ENCODE results near the gene LATS2.

GRCh38 chr13:21088534-21088933 lies 27.1 kb upstream of the LATS2 start:
- TF ChIP-seq POLR2A (IDR thresholded peaks at IDR 0.05; ENCODE audit: low read depth) (no peak), CTCF (IDR thresholded peaks at IDR 0.05) (no peak)

Measured in esophagus muscularis mucosa (tissue), 3 donors.